NCI-H146 treated with DMSO at 0.1 percent for 48 hours (cell line): ENCODE results near the gene ABL1.
"Not testable (repeated sequence)": the region's sequence is repeated elsewhere in the genome, so short reads cannot be mapped to it uniquely, and the experiment has no call there.

Experiments used
- DNase-seq: peaks from one replicate; lab custom pipeline; 2025; ENCODE audit not compliant: unreplicated experiment; lab: John Stamatoyannopoulos, UW

Gene ABL1

DNA sequence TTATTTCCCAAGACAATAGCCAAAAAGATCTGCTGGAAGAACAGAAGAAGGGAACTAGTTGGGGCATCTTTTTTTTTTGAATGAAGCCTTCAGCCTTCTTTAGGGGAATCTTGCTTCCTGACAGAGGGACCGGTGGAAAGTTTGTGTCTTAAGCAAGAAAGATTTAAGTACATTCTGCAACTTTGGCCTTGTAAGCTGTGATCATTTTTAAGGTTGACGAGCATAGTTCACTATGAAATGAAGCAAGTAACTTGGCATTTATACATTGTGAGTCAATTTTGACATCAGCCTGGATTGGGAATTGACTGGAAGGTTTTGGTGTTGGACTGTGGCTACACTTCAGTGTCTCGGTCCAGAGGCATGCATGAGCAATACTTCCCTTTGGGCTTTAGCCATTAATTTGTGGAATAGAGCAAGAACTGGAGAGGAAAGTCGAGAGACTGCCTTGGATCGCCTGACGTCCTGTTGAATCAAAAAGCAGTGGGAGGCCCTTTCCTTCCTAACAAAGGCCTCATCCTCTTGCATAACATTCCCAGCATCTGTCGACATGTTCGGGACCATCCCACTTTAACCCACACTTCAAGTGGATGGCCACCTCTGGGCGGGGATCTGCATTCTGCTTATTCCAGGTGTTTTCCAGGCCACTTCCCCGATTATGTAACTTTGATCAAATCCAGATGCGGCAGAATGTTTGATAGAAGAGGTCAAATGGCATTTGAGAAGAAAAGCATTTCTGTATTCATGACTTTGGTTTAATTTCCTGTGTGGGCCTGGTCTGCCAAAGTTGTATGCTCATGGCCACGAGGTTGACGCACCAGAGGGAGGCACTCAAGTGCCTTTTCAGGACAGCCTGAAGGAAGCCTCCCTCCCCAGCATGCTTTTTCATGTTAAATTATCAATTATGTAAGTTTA is 12.5 kb downstream of the ABL1 start:
- no peak for DNase-seq

DNA sequence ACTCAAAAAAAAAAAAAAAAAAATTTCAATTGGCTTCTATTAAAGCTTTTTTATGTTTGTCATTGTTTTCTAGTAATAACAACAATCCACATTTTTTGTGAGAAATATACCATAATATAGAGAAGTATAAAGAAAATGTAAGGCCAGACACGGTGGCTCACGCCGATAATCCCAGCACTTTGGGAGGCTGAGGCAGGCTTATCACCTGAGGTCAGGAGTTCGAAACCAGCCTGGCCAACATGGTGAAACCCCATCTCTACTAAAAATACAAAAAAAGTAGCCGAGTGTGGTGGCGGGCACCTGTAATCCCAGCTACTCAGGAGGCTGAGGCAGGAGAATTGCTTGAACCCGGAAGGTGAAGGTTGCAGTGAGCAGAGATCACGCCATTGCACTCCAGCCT is 13.5 kb downstream of the ABL1 start:
- not testable (repeated sequence) for DNase-seq

DNA sequence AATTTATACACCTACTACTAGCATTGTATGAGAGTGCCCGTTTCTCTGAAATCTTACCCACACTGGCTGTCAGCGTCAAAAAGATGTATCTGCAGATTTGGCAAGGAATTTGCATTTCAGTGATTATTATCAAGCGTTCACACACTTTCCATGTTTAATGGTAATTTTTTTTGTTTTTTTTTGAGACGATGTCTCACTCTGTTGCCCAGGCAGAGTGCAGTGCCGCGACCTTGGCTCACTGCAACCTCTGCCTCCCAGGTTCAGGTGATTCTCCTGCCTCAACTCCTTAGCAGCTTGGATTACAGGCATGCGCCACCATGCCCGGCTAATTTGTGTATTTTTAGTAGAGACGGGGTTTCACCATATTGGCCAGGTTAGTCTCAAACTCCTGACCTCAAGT is 14.3 kb downstream of the ABL1 start:
- DNase-seq: no peak

DNA sequence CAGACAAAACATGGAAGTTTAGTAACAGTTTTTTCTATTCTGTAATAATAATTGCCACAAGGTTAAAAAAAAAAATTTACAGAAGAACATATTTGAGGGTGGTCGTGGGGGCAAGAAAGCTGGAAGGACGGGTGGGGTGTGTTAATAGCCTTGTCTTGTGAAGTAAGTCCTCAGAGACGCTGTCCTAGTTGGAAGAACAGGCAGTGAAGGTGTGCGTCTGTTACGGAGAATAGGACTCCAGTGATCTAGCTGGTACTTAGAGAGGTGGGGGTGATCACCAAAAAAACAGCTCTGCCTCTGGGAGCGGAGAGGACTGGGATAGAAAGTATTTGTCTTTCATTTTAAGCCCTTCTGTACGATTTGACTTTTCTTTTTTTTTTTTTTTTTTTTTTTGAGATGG is 17.7 kb downstream of the ABL1 start:
- DNase-seq: no peak

DNA sequence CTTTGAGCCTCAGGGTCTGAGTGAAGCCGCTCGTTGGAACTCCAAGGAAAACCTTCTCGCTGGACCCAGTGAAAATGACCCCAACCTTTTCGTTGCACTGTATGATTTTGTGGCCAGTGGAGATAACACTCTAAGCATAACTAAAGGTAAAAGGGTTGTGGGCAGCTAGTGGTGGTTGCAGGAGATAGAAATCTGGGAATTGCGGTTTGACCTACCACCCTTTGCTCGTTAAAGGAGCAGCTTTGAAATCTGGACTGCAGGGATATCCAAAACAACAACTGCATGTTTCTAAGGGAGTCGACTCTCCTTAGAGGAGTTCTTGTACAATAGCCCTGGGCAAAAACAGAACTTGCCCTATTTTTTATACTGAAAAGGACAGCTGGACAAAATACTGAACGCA is 19.0 kb downstream of the ABL1 start:
- no peak for DNase-seq

DNA sequence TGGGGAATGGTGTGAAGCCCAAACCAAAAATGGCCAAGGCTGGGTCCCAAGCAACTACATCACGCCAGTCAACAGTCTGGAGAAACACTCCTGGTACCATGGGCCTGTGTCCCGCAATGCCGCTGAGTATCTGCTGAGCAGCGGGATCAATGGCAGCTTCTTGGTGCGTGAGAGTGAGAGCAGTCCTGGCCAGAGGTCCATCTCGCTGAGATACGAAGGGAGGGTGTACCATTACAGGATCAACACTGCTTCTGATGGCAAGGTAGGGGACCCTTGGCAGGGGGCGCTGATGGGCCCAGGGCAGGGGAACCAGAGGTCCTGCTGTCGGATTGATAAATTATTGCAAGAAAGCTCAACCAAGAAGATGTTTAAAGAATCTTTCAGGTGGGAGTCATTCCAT is 19.8 kb downstream of the ABL1 start:
- DNase-seq: no peak

DNA sequence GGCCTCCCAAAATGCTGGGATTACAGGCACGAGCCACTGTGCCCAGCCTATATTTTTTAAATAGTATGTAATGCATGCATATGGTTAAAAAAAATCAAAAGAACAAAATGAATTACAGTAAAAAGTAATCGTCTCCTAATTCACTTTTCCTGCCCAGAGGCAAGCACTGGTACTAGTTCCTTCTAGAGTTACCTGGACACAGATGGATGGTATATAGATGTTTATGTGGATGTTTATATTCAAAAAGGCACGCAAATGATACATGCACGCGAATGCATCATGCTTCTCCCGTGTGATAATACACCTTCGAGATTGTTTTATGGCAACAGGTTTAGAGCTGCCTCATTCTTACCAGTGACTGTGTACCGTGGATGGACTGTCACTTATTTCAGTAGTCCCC is 21.4 kb downstream of the ABL1 start:
- DNase-seq: no peak

DNA sequence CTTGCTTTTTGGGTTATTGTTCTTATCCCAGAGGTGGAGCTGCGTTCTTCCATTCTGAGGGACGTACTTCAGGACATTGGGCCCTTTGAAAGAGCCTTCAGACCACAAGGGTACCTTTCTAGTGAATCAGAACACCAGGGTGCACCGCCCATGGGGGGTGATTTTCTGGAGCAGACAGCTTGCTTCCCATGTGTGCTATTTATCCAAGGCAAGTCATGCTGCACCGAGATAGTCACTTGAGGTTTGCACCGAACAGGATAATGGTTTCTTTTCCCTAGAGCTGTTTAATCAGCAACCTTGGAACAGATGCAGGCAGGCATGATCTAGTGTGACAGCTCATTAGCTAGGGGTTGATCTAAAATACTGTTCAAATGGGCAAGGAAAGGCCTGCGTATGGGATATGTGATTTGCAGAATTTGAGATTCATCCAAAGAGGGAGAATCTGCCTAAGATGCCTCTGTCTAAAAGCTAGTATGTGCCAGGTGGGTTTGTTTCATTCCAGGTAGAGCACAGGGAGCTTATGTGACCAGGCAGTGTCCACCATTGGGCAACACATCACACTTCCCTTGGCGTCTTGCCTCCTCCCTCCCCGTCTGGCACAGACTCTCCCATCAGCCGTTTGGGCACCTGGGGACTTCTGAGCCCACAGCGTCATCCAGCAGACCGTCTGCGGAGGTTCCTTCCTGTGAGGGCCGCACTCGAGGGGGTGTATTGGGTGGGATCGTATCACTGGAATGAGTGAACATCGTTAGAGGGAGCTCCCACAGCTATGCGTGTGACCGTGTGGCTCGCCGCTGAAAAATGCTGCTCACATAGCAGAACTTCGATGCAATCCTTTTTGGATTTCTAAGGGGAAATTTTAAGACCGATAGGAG is 23.0 kb downstream of the ABL1 start:
- DNase-seq: no peak

DNA sequence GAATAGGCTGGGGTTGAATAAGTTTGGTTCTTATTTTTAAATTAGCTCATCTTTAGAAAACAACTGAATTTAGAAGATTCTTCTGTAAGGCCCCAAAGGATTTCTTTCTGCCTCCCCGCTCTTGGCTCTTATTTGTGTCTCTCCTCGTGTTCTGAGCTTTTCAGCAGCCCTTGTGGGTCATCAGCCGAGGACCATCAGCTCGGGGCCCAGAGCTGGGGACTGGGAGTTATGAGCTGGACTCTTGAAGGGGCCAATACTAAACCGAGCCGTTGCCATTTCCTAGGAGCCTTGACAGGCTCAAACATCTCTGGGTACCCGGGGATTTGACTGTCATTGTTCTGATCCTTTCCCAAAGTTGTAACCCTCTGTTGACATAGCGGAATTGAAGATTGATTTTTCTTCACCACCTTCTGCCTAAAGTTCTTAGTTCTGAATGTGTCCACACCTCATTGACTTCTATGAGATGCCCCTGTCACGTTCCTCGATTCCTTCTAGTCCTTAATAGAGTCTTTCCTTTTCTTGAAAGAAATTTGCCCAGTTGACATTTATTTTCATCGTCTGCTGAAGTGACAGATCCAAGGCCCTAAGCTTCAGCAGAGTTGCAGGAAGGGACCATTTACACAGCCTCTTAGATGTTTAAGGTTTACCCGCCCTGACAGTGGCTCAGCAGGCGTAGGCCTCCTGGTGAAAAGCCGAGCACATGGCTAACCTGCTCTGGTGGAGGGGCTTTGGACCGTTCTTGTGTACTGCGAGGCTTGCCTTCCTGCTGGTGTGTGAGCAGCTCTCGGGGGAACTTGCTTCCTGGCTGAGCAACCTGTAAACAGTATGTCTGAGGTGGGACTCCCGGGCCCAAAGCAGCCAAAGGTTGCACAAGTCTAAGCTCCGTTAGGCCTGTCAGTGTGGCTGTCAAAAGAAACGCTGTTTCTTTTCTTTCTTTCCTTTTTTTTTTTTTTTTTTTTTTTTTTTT is 24.0 kb downstream of the ABL1 start:
- no peak for DNase-seq

DNA sequence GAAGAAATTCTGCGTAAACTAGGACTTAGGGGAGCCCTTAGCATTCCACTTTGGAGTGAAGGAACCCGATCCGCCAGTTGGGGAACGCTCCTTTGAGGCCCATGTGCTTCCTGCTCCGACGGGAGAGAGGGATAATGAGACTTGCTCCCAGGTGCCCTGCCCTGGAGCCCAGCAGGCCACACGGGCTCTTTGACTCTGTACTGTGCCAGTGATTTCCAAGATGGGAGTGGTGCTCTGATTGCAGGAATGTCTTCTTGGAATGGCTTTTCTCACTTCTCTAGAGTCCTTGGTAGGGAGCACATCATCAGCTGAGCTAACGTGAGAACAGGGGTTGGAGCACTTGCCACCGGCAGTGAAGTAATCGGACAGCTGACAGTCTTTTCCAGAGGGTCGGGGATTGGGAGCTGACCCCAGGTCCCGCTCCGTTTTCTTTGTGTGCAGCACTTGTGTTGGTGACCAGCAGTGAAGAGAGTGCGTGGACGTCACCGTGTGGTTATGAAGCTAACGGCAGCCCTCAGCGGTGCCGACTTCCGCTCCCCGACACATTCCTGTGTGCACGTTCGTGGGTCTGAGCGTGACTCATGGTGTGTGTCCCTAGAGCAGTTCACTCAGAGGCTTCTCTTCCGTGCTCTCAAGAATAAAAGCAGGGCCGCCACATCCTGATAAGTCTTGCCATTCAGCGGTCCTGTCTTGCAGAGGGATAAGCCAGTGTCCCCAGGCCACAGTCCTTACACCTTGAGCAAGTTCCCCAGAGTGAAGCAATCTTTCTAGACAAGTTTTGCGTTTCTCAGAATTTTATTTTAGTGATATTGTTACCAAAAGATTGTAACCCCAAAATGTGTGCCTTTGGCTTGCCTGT is 25.6 kb downstream of the ABL1 start:
- no peak for DNase-seq

DNA sequence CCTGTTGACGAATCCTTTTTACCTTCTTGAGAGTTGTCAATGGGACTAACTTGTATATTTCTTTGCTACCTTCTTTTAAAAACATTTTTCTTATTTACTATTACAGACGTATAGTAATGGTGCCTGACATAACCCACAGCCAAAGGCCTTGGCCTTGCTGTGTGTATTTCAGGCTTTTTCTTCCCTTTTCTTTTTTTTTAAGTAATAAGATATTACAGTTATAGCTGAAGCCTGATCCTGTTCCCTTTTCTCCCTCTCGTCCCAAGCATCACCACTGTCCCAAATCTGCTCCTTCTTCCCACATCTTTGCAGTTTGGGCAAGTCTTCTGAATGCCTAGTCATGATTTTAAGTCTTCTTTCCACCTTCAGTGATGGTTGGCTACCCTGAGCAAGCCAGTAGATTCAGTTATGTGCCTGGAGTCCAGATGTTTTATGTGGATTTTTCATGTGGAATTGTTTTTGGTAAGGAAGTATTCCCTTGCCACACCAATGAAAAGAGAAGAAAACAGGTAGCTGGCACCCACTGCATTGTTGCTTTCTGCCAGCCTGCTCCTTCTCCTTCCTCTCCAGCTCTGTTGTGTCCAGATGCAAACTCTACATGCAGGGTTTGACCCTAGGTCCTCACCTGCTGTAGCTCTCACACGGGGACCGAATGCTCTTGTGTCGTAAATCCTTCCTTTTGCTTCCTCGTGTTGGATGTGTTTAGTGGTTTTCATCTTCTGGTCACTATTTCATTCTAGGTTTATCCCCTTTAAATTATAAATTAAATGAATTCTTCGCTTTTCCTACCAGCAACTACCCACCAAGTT is 26.5 kb downstream of the ABL1 start:
- no peak for DNase-seq

DNA sequence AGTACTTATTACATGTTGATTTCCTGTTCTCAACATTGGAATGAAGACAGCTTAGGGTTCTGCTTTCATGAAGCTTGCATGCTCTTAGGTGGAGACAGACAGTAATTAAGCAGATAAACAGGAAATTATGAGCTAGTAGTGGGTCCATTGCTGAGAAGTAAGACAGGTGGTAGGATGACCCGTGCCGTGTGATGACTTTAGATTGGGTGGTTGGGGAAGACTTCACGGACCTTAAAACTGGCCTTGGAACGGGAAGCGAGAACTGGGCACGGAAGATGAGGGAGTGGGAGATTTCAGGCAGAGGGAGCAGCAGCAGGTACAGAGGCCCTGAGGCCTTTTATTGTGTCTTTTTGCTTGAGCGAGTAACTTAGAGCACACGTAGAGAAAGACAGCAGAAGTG is 27.2 kb downstream of the ABL1 start:
- DNase-seq: no peak

DNA sequence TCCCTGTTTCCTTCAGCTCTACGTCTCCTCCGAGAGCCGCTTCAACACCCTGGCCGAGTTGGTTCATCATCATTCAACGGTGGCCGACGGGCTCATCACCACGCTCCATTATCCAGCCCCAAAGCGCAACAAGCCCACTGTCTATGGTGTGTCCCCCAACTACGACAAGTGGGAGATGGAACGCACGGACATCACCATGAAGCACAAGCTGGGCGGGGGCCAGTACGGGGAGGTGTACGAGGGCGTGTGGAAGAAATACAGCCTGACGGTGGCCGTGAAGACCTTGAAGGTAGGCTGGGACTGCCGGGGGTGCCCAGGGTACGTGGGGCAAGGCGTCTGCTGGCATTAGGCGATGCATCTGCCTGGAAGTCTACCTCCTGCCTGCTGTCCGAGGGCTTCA is 27.7 kb downstream of the ABL1 start:
- DNase-seq: no peak

DNA sequence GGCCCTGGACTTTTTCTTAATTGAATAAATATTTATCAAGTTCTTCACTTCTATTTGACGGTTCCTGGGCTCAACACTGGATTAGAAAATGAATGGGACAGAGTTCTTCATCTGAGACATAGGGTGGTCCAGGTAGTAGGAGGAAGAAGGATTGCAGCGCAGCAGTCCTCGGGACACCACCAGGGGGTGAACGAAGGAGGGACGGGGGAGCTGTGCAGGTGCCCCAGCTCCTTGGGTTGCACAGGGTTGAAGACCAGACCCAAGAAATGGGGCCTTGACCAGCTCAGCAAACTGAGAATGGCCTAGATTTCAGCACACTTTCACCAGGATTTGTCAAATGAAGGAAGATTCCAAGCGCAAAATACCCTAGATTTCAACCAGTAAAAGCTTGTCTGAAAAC is 29.5 kb downstream of the ABL1 start:
- DNase-seq: no peak

DNA sequence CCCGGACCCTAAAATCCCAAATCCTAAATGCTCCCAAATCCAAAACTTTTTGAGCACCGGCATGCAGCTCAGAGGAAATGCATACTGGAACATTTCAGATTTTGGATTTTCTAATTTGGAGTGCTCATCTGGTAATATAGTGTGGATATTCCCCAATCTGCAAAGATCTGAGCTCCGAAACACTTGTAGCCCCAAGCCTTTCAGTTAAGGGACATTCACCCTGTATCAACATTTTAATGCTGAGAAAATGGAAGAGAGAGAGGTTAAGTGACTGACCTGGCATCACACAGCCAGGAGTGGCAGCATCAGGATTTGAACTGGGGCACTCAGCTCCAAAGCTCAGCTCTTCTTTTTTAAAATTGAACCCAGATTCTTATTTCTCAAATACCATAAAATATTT is 30.9 kb downstream of the ABL1 start:
- DNase-seq: no peak

DNA sequence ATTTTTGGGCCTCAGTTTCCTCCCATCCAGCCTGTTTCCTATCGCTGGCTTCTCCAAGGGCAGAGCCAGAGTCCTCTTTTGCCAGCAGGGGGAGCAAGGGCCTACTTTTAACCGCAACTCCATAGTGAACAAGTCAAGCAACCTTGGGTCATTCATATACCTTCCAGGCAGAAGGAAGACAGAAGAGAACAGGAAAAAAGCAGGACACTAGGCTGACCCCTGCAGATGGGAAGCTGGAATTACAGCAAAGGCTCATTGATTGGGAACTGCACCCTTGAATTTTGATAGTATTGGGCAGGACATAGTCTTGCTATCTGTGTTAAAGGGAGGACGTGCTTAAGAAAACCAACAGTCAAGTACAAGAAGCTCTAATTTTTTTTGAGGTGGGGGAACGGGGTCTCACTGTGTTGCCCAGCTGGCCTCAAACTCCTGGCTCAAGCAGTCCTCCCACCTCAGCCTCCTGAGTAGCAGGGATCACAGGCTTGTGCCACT is 31.5 kb downstream of the ABL1 start:
- peak; percentile 71 for DNase-seq

DNA sequence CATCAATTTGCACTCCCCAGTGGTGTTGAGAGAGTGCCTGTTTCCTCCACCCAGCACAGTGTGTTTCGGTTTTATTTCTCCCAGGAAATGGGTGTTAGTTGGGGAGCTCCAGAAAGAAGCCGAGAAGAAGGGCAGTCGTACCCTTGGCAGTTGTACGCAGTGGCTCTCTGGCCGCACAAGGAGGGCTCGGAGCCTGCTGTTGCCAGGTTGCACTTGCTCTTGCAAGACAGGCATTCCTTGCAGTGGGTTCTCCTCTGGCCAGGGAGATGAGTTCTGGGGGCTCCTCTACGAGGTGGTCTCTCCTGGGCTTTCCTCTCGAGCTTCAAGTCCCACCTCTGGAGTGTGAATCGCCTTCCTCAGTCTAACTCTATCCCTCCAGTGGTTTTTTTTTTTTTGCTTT is 32.5 kb downstream of the ABL1 start:
- no peak for DNase-seq

DNA sequence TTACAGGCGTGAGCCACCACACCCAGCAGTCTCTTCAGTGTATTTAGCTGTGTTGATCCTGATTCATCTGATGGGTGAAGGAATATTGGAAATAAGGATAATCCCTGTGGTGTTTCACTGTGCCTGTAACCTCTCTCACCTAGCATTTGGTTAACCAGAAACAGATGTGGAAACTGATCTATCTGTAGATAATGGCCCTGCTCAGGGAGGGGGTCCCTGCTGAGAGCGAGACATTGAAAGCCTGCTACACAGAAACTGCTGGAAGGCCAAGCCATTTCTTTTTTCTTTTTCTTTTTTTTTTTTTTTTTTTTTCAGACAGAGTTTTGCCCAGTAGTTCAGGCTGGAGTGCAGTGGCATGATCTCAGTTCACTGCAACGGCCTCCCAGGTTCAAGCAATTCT is 33.2 kb downstream of the ABL1 start:
- no peak for DNase-seq

DNA sequence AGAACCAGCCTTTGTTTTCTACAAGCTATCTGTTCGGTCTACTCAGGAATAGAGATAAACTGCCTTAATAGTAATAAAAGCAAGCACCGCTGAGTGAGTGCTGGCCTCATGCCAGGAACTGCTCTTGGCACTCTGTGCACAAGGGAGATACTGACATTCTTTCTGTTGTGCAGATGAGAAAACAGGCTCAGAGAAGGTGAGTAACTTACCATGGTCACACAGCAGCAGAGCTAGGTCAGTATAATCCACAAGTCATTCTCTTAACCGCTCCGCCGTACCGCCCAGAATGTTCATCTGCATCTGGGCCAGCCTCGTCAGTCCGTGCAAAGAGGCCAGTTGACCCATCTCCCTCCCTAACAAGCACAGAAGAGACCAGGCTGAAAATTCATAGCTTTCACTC is 34.2 kb downstream of the ABL1 start:
- DNase-seq: no peak
